K562 (cell line): ENCODE measurements around the gene FAM222A.

ENCODE experiments used
- CEBPB ChIP-seq: fragments of 450-650 bp; IDR thresholded peaks from 2 replicates; pipeline ENCODE4 v1.6.1; 2016; ENCODE audit warnings: missing genetic modification characterization, missing compliant biosample characterization
- FOXJ3 ChIP-seq: sonication (generic); formaldehyde crosslinking; IDR thresholded peaks from 2 replicates; pipeline ENCODE4 v1.4.0; 2020; ENCODE audit warnings: mild to moderate bottlenecking, missing genetic modification reagents
- MTA2 ChIP-seq: fragments of 450-650 bp; IDR thresholded peaks from 2 replicates; pipeline ENCODE4 v1.6.1; 2016; ENCODE audit warnings: low read depth
- NCOR1 ChIP-seq: fragments of 450-650 bp; IDR thresholded peaks from 2 replicates; pipeline ENCODE4 v1.6.1; 2016; ENCODE audit warnings: mild to moderate bottlenecking, moderate library complexity
- NFYB ChIP-seq: IDR thresholded peaks from 2 replicates; pipeline ENCODE4 v1.6.1; 2011; ENCODE audit warnings: mild to moderate bottlenecking, moderate library complexity; ENCODE audit not compliant: insufficient read length; ENCODE audit errors: extremely low read depth
- POLR2AphosphoS5 ChIP-seq: IDR thresholded peaks from 2 replicates; pipeline ENCODE4 v1.6.1; 2011; ENCODE audit warnings: mild to moderate bottlenecking, low read depth, low read length, moderate library complexity; ENCODE audit not compliant: control insufficient read depth, insufficient read depth
- STAT6 ChIP-seq: sonication (generic); formaldehyde crosslinking; IDR thresholded peaks from 2 replicates; pipeline ENCODE4 v1.8.1; 2023; ENCODE audit warnings: mild to moderate bottlenecking, missing genetic modification reagents
- ZNF217 ChIP-seq: sonication (generic); formaldehyde crosslinking; IDR thresholded peaks from 2 replicates; pipeline ENCODE4 v1.8.0; 2022; ENCODE audit warnings: mild to moderate bottlenecking, missing genetic modification reagents
- TF ChIP-seq, protein P1 (sequence below), 3 experiments: IDR thresholded peaks in 2 of 3; conservative IDR thresholded peaks in 1 of 3; 2 replicates each; pipeline ENCODE4 v1.5.1; 2011 to 2012; ENCODE audit warnings: low read length in 3 of 3, mild to moderate bottlenecking in 3 of 3, control low read depth in 2 of 3, improper control_type of control experiment in 1 of 3, inconsistent platforms in 1 of 3, low read depth in 1 of 3, mixed read lengths in 1 of 3, moderate library complexity in 1 of 3; ENCODE audit not compliant: insufficient read depth in 2 of 3

GRCh38 chr12:109683316-109683715, 30.3 kb upstream of the FAM222A start:
- TF ChIP-seq CEBPB (tag) (no peak), ZNF217 (CRISPR knock-in tag) (no peak), MTA2 (no peak), NCOR1 (no peak), NFYB (no peak), POLR2AphosphoS5 (no peak), STAT6 (CRISPR knock-in tag) (no peak), FOXJ3 (no peak)
- TF ChIP-seq, protein P1, sequence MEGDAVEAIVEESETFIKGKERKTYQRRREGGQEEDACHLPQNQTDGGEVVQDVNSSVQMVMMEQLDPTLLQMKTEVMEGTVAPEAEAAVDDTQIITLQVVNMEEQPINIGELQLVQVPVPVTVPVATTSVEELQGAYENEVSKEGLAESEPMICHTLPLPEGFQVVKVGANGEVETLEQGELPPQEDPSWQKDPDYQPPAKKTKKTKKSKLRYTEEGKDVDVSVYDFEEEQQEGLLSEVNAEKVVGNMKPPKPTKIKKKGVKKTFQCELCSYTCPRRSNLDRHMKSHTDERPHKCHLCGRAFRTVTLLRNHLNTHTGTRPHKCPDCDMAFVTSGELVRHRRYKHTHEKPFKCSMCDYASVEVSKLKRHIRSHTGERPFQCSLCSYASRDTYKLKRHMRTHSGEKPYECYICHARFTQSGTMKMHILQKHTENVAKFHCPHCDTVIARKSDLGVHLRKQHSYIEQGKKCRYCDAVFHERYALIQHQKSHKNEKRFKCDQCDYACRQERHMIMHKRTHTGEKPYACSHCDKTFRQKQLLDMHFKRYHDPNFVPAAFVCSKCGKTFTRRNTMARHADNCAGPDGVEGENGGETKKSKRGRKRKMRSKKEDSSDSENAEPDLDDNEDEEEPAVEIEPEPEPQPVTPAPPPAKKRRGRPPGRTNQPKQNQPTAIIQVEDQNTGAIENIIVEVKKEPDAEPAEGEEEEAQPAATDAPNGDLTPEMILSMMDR (IDR thresholded peaks at IDR 0.05 in 2 of 3, conservative IDR thresholded peaks at IDR 0.05 in 1 of 3; ENCODE audit: insufficient read depth in 2 of 3, low read depth in 1 of 3, low read length in 3 of 3): no peak
